ENCODE data around the gene FBXW4. TPM values are rescaled to one million over a fixed set of nuclear protein-coding genes. Genes with fewer than 3 reads are reported as not detected.

FBXW4 gene, protein sequence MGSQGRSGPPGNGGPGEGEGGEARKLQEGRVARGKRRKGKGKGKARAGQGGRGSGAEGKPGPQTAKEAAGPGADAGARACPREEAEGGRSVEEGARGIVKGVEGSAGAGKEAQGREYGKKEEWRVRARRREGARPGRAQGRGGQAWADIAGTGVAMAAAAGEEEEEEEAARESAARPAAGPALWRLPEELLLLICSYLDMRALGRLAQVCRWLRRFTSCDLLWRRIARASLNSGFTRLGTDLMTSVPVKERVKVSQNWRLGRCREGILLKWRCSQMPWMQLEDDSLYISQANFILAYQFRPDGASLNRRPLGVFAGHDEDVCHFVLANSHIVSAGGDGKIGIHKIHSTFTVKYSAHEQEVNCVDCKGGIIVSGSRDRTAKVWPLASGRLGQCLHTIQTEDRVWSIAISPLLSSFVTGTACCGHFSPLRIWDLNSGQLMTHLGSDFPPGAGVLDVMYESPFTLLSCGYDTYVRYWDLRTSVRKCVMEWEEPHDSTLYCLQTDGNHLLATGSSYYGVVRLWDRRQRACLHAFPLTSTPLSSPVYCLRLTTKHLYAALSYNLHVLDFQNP
- 42.4 and 73.6 TPM in 2 replicates for total RNA-seq

DNA sequence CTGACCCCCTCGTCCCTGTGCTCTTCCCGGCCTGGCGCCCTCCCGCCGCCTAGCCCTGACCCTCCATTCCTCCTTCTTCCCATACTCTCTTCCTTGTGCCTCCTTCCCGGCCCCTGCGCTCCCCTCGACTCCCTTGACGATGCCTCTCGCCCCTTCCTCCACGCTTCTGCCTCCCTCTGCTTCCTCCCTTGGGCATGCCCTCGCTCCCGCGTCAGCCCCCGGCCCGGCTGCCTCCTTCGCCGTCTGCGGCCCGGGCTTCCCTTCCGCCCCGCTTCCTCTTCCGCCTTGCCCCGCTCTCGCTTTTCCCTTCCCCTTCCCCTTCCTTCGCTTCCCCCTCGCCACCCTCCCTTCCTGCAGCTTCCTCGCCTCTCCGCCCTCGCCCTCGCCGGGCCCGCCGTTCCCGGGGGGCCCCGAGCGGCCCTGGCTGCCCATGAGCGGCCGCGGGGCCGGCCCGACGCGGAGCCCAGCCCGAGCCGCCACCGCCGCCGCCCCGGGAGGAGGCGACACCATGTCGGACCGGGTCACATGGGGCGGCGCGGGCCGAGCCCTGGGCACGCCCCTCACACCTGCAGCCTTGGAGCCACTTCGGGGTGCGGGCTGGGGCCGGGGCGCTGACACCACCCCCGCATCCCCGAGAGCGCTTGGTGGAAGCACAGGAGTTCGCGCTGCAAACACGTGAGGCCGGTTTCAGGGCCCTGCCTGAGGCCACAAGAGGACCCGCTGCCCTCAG lies at the start of gene FBXW4:
TSS of gene FBXW4 (minus strand) at position 497 of the 730 bp plus-strand sequence. CDS start at position 432, 65 bp downstream.

DNA sequence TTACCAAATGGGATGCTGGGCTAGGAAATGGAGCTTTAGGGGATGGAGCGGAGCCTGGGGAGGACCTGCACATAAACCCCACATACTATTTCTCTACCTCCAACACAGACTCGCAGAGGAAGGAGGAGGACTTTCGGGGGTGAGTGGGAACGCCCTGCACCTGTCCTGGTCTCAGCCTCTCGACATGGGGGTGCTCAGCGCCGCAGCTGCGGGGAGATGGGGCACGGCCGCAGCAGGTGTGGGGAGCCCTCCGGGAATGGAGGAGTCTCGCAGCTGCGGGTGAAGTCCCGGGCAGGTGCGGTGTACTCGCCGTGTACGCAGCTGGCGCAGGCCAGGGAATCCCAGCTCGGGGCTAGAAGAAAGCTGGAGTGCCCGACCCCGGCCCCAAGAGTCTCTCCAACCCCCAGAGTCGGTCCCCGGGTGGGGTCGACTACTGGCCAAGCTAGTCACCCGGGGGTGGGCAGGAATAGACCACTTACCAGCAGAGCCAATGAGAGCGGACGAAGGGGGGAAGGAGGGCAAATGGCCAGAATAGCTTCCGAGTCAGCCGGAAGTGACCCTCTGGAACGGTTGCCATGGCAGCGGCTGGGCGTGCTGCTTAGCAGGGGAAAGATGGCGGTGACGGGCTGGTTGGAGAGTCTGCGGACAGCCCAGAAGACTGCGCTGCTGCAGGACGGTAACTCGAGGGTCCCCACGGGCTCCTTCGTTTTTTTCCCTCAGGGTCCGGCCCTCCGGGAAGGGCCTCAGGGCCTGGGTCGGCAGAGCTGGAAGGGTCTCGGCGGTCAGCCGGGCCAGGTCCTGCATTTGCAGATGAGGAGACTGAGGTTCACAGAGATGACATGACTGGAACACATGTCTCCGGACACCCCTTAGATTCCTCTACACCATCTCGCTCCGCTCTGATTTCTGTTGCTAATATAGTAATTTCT lies 107.0 kb downstream of the FBXW4 start, which contains the start of the genes DPCD and POLL:
TSS of gene DPCD (plus strand) at position 597 of the 929 bp plus-strand sequence. CDS start at position 613, 16 bp downstream.
TSS of gene POLL (minus strand) at position 533 of the 929 bp plus-strand sequence. CDS start 897 bp downstream, outside the sequence.

Other genes with a start within 250 kb of the FBXW4 start
- 7.3 and 10.1 TPM in 2 replicates for gene POLL, start 106.9 kb downstream of the FBXW4 start, total RNA-seq
- gene DPCD, start 106.8 kb downstream of the FBXW4 start, total RNA-seq: 44.5 and 50.0 TPM in 2 replicates
- gene FGF8, start 80.9 kb upstream of the FBXW4 start, total RNA-seq: 0.19 TPM in 1 of 2 replicates, not detected in the other
- 86.0 and 192 TPM in 2 replicates for gene NPM3, start 88.3 kb upstream of the FBXW4 start, total RNA-seq
- gene OGA, start 123.3 kb upstream of the FBXW4 start, total RNA-seq: 110 and 132 TPM in 2 replicates
- gene KCNIP2, start 148.6 kb upstream of the FBXW4 start, total RNA-seq: 0.19 and 2.0 TPM in 2 replicates